Measurements from ENCODE around the gene GALNT12.

The GALNT12 gene

GRCh38 chr9:98805506-98806272, 1.8 kb upstream of the GALNT12 start:
- no peak for DNase-seq (ENCODE audit: low read depth in 2 of 2)

GRCh38 chr9:98806394-98807035, 955 bp upstream of the GALNT12 start:
- DNase-seq (ENCODE audit: low read depth in 2 of 2): no peak

- DNase-seq (ENCODE audit: low read depth in 2 of 2): no peak
Measured at GRCh38 chr9:98807814-98808195, 335 bp downstream of the GALNT12 start.

GRCh38 chr9:98808411-98808815, 943 bp downstream of the GALNT12 start:
- no peak for DNase-seq (ENCODE audit: low read depth in 2 of 2)

- no peak for DNase-seq (ENCODE audit: low read depth in 2 of 2)
Measured at GRCh38 chr9:98808875-98809274, 1.4 kb downstream of the GALNT12 start.

GRCh38 chr9:98809311-98810101, 2.0 kb downstream of the GALNT12 start:
- no peak for DNase-seq (ENCODE audit: low read depth in 2 of 2)

GRCh38 chr9:98810102-98810842, 2.8 kb downstream of the GALNT12 start:
- no peak for DNase-seq (ENCODE audit: low read depth in 2 of 2)

GRCh38 chr9:98811051-98811650, 3.7 kb downstream of the GALNT12 start:
- no peak for DNase-seq (ENCODE audit: low read depth in 2 of 2)

- no peak for DNase-seq (ENCODE audit: low read depth in 2 of 2)
Measured at GRCh38 chr9:98815391-98815951, 8.0 kb downstream of the GALNT12 start.

GRCh38 chr9:98818764-98819163, 11.3 kb downstream of the GALNT12 start:
- no peak for DNase-seq (ENCODE audit: low read depth in 2 of 2)

- no peak for DNase-seq (ENCODE audit: low read depth in 2 of 2)
Measured at GRCh38 chr9:98819231-98819630, 11.8 kb downstream of the GALNT12 start.

- no peak for DNase-seq (ENCODE audit: low read depth in 2 of 2)
Measured at GRCh38 chr9:98821831-98822230, 14.4 kb downstream of the GALNT12 start.

- no peak for DNase-seq (ENCODE audit: low read depth in 2 of 2)
Measured at GRCh38 chr9:98822661-98823060, 15.2 kb downstream of the GALNT12 start.

GRCh38 chr9:98823666-98824334, 16.3 kb downstream of the GALNT12 start:
- DNase-seq (ENCODE audit: low read depth in 2 of 2): no peak

- no peak for DNase-seq (ENCODE audit: low read depth in 2 of 2)
Measured at GRCh38 chr9:98825414-98825813, 17.9 kb downstream of the GALNT12 start.

GRCh38 chr9:98826716-98827115, 19.2 kb downstream of the GALNT12 start:
- no peak for DNase-seq (ENCODE audit: low read depth in 2 of 2)

GRCh38 chr9:98829766-98830165, 22.3 kb downstream of the GALNT12 start:
- DNase-seq (ENCODE audit: low read depth in 2 of 2): no peak

- no peak for DNase-seq (ENCODE audit: low read depth in 2 of 2)
Measured at GRCh38 chr9:98830554-98830953, 23.1 kb downstream of the GALNT12 start.

GRCh38 chr9:98831696-98832095, 24.2 kb downstream of the GALNT12 start:
- DNase-seq (ENCODE audit: low read depth in 2 of 2): no peak

GRCh38 chr9:98832768-98833089, 25.3 kb downstream of the GALNT12 start:
- no peak for DNase-seq (ENCODE audit: low read depth in 2 of 2)

All from stimulated activated CD4-positive, alpha-beta T cell treated with anti-CD3 and anti-CD28 coated beads, Interleukin-4, amount 100 ng/mL, for 48 hours (primary cell).